ENCODE data around the gene DDX56.
A peak's percentile ranks its signal among the peaks of the same experiment; 100 is the strongest.

The DDX56 gene

DNA sequence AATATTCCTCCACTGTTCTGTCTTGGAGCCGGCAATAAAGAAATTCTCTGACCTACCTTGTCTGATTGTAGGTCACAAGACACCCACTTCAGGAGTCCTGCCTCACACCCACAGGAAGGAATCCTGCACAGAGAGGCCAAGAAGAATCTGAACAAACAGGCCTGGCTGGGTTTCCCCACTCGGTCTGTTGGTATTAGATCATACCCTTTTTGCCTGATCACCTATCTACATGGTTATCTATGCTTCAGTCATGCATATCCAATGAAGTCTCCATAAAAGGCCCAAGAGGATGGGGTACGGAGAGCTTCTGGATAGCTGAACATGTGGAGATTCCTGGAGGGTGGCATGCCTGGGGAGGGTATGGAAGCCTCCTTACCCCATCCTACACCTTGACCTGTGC lies 45.0 kb upstream of the DDX56 start:
- TF ChIP-seq, protein P1, sequence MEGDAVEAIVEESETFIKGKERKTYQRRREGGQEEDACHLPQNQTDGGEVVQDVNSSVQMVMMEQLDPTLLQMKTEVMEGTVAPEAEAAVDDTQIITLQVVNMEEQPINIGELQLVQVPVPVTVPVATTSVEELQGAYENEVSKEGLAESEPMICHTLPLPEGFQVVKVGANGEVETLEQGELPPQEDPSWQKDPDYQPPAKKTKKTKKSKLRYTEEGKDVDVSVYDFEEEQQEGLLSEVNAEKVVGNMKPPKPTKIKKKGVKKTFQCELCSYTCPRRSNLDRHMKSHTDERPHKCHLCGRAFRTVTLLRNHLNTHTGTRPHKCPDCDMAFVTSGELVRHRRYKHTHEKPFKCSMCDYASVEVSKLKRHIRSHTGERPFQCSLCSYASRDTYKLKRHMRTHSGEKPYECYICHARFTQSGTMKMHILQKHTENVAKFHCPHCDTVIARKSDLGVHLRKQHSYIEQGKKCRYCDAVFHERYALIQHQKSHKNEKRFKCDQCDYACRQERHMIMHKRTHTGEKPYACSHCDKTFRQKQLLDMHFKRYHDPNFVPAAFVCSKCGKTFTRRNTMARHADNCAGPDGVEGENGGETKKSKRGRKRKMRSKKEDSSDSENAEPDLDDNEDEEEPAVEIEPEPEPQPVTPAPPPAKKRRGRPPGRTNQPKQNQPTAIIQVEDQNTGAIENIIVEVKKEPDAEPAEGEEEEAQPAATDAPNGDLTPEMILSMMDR (IDR thresholded peaks at IDR 0.05) = no peak
- no peaks in the 10 kb centered on the region for H3K9me3 ChIP-seq
- H3K36me3 ChIP-seq = peaks cover 8% of the 10 kb centered on the region
- H3K4me1 ChIP-seq (ENCODE audit: control insufficient read depth in 1 of 2, insufficient read depth in 1 of 2, low read depth in 1 of 2, low read length in 1 of 2) = peaks cover 53 to 68% of the 10 kb centered on the region in 2 experiments
- H3K27ac ChIP-seq = peak overlapping the region; percentile 48
- no peaks in the 10 kb centered on the region for H3K27me3 ChIP-seq
- no peak overlapping the region for H3K4me3 ChIP-seq (ENCODE audit: low read depth in 1 of 2, low read length in 1 of 2)

DNA sequence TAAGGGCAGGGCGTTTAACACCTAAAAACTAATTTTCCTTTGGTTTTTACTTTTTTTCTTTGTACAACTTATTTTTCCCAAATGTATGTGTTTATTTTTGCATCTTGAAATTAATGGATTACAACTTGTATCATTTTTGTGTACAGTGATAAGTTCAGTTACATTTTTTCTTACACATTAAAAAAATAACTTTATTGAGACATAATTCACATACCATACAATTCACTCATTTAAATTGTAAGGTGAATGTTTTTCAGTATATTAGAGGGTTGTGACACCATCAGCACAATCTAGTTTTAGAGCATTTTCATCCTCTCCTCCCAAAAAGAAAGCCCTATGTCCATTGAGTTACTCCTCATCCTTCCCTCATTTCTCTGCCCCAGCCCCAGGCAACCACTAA lies 44.3 kb upstream of the DDX56 start:
- Histone ChIP-seq H3K4me1 (ENCODE audit: control insufficient read depth in 1 of 2, insufficient read depth in 1 of 2, low read depth in 1 of 2, low read length in 1 of 2) (peaks cover 51 to 66% of the 10 kb centered on the region in 2 experiments), H3K4me3 (ENCODE audit: low read depth in 1 of 2, low read length in 1 of 2) (no peak overlapping the region), H3K27ac (peak overlapping the region; percentile 48), H3K9me3 (no peaks in the 10 kb centered on the region), H3K36me3 (peaks cover 8% of the 10 kb centered on the region), H3K27me3 (no peaks in the 10 kb centered on the region)
- TF ChIP-seq, protein P1 (IDR thresholded peaks at IDR 0.05) = no peak

DNA sequence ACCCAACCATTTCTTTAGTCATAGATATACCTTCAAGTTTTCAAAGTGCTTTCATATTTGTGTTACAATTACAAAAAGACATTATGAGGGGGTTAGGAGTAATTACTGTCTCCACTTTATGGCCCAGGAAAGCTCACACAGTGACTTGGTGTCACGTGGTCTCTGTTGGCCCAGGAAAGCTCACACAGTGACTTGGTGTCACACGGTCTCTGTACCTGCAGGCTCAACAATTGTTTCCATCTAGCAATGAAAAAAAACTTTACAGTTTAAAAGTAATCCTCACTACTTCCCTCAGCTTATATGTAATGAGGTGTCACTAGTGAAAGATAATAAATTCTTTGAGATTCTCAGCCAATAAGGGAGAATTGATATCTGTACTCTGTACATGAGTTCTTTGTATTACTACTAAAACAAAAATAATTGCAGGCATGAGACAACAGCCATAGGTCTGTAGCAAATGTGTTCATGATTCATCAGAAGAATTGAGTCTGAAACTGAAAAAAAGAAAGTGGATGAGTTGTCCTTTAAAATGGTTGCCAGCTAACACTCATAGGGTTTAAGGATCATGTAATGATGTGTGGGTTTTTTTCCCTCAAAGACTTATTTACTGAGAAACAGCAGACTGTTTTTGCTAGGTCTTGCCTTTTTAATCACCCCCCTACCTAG lies 43.6 kb upstream of the DDX56 start:
- H3K36me3 ChIP-seq = peaks cover 8% of the 10 kb centered on the region
- H3K27ac ChIP-seq = peak overlapping the region; percentile 44
- no peaks in the 10 kb centered on the region for H3K9me3 ChIP-seq
- H3K27me3 ChIP-seq = no peaks in the 10 kb centered on the region
- TF ChIP-seq, protein P1 (IDR thresholded peaks at IDR 0.05) = no peak
- H3K4me1 ChIP-seq (ENCODE audit: control insufficient read depth in 1 of 2, insufficient read depth in 1 of 2, low read depth in 1 of 2, low read length in 1 of 2) = peaks cover 44 to 59% of the 10 kb centered on the region in 2 experiments
- no peak overlapping the region for H3K4me3 ChIP-seq (ENCODE audit: low read depth in 1 of 2, low read length in 1 of 2)

DNA sequence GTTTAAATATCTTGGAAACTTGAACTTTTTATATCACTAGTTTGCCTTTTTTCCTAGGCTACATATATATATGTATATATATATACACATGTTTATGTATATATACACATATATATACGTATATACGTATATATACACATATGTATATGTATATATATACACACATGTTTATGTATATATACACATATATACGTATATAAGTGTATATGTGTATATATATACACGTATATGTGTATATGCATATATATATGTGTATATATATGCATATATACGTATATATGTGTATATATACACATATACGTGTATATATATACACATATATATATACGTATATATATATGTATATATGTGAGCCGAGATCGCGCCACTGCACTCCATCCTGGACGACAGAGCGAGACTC lies 42.8 kb upstream of the DDX56 start:
- Histone ChIP-seq H3K4me3 (ENCODE audit: low read depth in 1 of 2, low read length in 1 of 2) (no peak overlapping the region), H3K27me3 (no peaks in the 10 kb centered on the region), H3K27ac (peak overlapping the region; percentile 90), H3K4me1 (ENCODE audit: control insufficient read depth in 1 of 2, insufficient read depth in 1 of 2, low read depth in 1 of 2, low read length in 1 of 2) (peaks cover 36 to 51% of the 10 kb centered on the region in 2 experiments), H3K9me3 (no peaks in the 10 kb centered on the region), H3K36me3 (peaks cover 8% of the 10 kb centered on the region)
- TF ChIP-seq, protein P1 (IDR thresholded peaks at IDR 0.05) = no peak

DNA sequence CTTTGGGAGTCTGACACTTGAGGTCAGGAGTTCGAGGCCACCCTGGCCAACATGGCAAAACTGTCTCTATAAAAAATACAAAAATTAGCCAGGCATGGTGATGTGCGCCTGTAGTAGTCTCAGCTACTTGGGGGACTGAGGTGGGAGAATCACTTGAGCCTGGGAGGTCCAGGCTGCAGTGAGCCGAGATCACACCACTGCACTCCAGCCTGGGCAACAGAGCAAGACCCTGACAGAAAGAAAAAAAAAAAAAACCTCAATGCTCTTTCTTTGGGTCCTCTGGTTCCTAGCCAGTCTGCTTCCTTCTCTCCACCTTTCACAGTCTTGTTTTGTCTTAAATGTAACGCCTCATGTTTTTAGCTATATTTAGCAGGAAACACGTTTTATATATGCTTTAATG lies 42.1 kb upstream of the DDX56 start:
- H3K4me1 ChIP-seq (ENCODE audit: control insufficient read depth in 1 of 2, insufficient read depth in 1 of 2, low read depth in 1 of 2, low read length in 1 of 2) = peaks cover 28 to 43% of the 10 kb centered on the region in 2 experiments

More for the DNA sequence above, 42.1 kb upstream of the DDX56 start:
- Histone ChIP-seq H3K9me3 (no peaks in the 10 kb centered on the region), H3K36me3 (peaks cover 8% of the 10 kb centered on the region), H3K27me3 (no peaks in the 10 kb centered on the region), H3K27ac (peak overlapping the region; percentile 90), H3K4me3 (ENCODE audit: low read depth in 1 of 2, low read length in 1 of 2) (peak overlapping the region in 1 of 2 experiments; percentile 7)
- TF ChIP-seq, protein P1 (IDR thresholded peaks at IDR 0.05) = no peak

Measured in neutrophil (primary cell).